GM18526 (cell line): ENCODE data around the gene GRB10.

Source experiments
- POLR2A ChIP-seq: IDR thresholded peaks from 3 replicates; pipeline ENCODE4 v1.6.1; 2011; ENCODE audit not compliant: insufficient read length; ENCODE audit errors: extremely low read depth

GRB10 gene

DNA sequence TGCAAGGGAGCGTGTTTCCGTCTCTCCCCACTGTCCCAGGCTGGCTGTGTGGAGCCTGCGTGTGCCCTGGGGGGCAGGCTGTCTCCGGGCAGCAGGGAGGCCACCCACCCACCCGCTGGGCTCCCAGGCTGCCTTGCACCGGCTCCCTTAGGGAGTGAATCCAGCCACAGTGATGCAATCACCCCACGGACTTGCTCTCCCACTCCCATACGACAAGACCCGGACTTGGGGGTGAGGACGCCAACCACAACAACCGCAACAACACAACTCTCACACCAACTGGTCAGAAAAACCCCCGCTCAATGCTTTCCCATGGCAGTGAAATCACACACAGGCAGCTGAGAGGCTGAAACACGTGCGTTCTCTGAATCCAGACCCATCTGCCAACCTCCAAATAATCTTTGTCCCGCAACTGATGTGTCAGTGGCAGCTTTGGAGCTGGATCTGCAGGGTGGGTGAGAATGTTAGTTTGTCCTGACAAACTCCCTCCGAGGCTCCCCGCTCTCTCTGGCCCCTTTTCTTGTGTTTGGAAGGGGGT, 154.8 kb downstream of the GRB10 start:
- TF ChIP-seq POLR2A = no peak

- TF ChIP-seq POLR2A = no peak
These were observed 156.4 kb downstream of the GRB10 start for GRCh38 chr7:50626286-50626685.

GRCh38 chr7:50625360-50625759, 157.3 kb downstream of the GRB10 start:
- no peak for TF ChIP-seq POLR2A

GRCh38 chr7:50622821-50623220, 159.9 kb downstream of the GRB10 start:
- no peak for TF ChIP-seq POLR2A

DNA sequence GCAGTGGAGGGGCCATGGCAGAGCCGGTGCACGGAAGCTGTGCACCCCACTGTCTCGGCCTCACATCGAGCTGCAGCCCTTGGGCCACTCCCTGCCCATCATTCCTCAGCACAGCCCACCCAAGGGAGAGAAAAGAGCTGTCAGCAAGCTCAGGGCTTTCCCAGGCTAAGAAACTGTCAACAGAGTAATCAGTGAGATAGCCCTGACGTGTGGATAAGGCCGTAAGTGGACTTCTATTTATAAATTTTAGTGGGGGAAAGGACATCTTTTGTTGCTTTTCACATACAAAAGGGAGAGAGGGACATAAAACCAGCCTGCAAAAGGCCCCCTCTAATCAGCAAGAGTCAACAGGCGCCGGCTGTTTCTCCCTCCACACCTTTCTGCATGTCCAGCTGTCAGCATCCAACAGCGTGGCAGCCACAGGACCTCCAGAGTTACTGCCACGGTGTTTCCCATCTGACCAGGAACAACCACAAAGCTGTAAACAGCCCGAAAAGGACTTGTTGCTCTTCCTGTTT, 160.7 kb downstream of the GRB10 start:
- TF ChIP-seq POLR2A = no peak

DNA sequence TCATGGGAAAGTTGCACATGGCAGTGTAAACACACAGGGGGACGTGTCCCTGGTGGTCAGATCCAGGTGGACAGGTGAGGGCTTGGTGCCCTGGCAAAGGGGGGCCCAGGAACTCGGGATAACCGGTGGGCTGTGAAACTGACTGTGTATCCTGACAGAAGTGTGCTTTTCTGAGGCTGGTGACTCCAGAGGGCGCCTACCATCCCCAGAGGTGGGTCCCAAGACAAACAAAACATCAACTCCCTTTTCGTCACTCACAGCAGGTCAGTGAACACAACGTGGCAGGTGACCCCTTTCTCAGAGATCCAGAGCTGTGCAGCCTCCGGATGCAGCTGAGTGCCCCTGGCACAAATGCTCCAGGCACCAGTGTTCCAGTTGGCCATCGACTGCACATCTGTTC, 161.5 kb downstream of the GRB10 start:
- no peak for TF ChIP-seq POLR2A

DNA sequence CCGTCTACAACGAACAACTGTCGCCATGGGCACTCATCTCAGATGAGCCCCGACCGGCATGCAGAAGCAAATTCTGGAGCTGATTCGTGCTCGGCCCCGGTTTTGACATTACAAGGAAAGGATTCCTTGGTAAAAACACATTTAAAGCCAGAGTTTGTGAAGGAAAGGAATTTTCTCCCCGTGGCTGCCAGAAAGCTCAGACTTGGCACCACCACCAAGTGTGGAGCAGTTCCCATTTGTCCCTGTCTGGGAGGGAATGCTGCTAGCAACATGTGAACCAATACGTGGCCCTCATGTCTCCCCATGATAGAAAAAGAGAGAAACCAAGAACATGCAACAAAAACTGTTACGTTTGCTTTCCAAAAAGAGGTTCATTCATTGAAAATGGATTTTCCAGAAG, 162.3 kb downstream of the GRB10 start:
- TF ChIP-seq POLR2A = no peak

- TF ChIP-seq POLR2A = no peak
These were observed 163.0 kb downstream of the GRB10 start for GRCh38 chr7:50619684-50620083.

- TF ChIP-seq POLR2A = no peak
These were observed 164.4 kb downstream of the GRB10 start for GRCh38 chr7:50618281-50618680.

- no peak for TF ChIP-seq POLR2A
These were observed 167.1 kb downstream of the GRB10 start for GRCh38 chr7:50615519-50616080.

- TF ChIP-seq POLR2A = no peak
These were observed 167.8 kb downstream of the GRB10 start for GRCh38 chr7:50614721-50615518.

- no peak for TF ChIP-seq POLR2A
These were observed 169.2 kb downstream of the GRB10 start for GRCh38 chr7:50613473-50613872.

GRCh38 chr7:50612704-50613103, 170.0 kb downstream of the GRB10 start:
- TF ChIP-seq POLR2A = no peak

- no peak for TF ChIP-seq POLR2A
These were observed 172.0 kb downstream of the GRB10 start for GRCh38 chr7:50610521-50611277.

- TF ChIP-seq POLR2A = no peak
These were observed 174.3 kb downstream of the GRB10 start for GRCh38 chr7:50608196-50608906.
